GM13977 (cell line): ENCODE results near the gene UBQLN1.

Source experiments
- DNase-seq: peaks from one replicate; pipeline ENCODE4 v3.0.0; 2012; ENCODE audit warnings: low spot score
- in situ Hi-C: fragments of 300-500 bp; cut with MboI; formaldehyde crosslinking; loops from one replicate; pipeline ENCODE4 v1.12.0; 2022; ENCODE audit warnings: low sequenced_read_pairs, low pct_unique_long_range_greater_than_20kb, mixed read lengths, inconsistent platforms; ENCODE audit not compliant: unreplicated experiment
- TF ChIP-seq, protein P1 (sequence below): IDR thresholded peaks from 2 replicates; pipeline ENCODE4 v1.5.1; 2012; ENCODE audit warnings: mild to moderate bottlenecking, control low read depth; ENCODE audit not compliant: insufficient read depth; ENCODE audit errors: extremely low read depth, missing control alignments

Gene UBQLN1

DNA sequence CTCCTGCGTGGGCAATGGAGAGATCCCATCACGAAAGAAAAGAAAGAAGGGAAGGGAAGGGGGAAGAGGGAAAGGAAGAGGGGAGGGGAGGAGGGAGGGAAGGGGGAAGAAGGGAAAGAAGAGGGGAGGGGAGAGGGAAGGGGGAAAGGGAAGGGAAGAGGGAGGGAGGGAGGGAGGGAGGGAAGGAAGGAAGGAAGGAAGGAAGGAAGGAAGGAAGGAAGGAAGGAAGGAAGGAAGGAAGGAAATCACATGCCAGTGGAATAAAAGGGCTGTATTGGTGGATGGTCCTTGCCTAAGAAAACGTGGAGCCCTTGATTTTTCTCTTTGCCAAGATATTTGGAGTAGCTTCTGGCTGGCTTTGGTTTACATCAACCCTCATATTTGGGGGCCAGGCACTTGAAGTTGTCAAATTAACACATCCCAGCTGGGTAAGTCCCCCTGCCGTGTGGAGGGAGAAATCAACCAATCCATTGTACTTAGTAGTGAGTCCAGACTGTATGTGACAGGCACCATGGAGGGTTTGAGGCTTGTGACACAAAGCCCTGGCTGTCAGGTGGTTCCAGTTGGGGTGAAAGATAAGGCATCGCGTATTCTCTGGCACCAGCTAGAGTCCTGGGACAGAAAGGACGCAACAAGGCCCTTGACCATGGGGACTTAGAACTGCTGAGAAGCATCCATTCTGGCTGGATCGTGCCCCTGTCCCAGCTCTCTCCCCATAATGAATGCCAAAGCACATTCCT is 61.1 kb downstream of the UBQLN1 start:
- TF ChIP-seq, protein P1, sequence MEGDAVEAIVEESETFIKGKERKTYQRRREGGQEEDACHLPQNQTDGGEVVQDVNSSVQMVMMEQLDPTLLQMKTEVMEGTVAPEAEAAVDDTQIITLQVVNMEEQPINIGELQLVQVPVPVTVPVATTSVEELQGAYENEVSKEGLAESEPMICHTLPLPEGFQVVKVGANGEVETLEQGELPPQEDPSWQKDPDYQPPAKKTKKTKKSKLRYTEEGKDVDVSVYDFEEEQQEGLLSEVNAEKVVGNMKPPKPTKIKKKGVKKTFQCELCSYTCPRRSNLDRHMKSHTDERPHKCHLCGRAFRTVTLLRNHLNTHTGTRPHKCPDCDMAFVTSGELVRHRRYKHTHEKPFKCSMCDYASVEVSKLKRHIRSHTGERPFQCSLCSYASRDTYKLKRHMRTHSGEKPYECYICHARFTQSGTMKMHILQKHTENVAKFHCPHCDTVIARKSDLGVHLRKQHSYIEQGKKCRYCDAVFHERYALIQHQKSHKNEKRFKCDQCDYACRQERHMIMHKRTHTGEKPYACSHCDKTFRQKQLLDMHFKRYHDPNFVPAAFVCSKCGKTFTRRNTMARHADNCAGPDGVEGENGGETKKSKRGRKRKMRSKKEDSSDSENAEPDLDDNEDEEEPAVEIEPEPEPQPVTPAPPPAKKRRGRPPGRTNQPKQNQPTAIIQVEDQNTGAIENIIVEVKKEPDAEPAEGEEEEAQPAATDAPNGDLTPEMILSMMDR, result no peak
- DNase-seq, result no peak
- in situ Hi-C loops, result no loop called here

DNA sequence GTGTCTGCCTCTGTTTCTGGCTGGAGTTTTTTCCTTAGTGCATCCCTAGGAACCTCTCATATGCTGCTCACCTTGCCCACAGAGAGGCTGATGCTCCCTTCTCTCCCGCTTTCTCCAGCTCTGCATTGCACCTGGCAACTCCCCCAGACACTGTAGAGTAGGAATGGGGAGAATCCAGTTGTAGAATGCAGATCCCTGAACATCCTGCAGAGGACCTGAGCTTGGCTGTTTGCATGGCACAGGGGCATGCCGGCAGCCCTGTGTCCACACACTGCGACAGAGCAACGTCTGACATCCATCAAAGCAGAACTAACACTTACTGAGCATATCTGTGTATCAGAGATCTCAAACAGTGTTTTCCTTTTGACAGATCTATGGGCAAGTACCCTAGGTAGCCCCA is 65.0 kb downstream of the UBQLN1 start:
- in situ Hi-C loops, result no loop called here
- TF ChIP-seq, protein P1, result no peak
- no peak for DNase-seq

DNA sequence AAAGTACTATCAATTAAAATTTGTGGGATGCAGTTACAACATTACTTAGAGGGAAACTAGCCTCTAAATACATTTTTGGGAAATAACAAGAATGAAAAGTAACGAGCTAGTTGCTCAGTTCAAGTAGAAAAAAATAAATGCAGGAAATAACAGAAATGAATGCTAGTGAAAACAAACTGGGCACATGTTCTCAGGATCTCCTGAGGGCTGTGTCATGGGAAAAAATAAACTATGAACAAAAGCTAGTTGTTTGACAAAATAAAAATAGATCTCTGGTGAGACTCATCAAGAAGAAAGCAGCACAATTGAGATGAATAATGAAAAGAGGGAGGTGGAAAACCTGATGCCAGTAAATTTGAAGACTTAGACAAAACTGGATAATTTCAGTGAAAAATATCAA is 68.5 kb downstream of the UBQLN1 start:
- TF ChIP-seq, protein P1, result no peak
- in situ Hi-C loops, result no loop called here
- no peak for DNase-seq

DNA sequence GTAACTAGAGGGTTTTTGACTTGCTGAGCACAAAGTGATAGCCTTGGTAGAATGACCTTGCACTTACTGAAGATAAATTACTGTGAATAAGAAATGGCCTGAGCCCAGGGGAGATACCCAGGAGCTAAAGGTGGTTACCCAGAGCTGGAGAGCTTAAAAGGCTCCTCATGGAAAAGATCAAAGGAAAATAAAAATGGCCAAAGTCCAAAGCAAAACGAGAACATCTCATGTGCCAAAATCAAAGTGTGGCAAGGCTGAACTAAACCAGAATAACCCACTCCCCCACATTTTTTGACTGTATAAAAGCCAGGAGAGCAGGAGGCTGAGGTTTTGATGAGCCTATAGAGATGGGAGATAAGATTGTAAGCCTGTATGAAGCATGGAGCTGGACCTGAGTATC is 70.4 kb downstream of the UBQLN1 start:
- TF ChIP-seq, protein P1, result no peak
- in situ Hi-C loops, result no loop called here
- DNase-seq, result no peak

DNA sequence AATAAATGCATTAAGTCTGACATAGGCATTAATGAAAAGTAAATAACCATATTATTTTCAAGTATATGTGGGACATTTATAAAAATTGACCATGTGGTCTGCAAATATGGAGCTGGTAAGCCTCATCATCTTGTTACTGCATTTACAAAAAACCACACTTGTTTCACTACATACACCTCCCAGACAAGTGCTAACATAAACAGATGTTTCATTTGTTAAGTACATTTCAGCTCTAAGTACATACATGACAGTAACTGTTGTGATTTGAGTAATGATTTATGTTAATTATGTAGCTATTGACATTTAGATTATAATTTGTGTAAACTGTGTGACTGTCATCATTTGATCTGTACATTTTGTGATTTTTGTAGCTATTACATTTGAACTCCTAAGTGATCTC is 70.9 kb downstream of the UBQLN1 start:
- TF ChIP-seq, protein P1, result no peak
- no peak for DNase-seq
- in situ Hi-C loops, result no loop called here

DNA sequence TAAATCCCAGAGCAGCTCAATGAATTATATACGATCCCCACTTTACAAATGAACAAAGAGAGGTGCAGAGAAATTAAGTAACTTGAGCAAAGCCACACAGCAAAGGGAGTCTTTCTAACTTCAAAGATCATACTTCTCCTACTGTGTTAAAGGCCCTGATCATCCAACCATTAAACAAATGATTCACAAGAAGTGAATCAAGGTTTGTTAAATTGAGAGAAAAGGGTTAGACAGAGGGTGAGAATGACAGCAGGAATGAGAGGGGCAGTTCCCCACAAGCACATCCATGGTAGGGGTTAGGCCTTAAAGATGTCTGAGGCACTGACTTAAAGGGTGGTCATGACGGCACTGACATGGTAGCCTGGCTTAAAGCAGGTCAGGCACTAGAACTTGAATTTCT is 74.1 kb downstream of the UBQLN1 start:
- in situ Hi-C loops, result no loop called here
- TF ChIP-seq, protein P1, result no peak
- no peak for DNase-seq

DNA sequence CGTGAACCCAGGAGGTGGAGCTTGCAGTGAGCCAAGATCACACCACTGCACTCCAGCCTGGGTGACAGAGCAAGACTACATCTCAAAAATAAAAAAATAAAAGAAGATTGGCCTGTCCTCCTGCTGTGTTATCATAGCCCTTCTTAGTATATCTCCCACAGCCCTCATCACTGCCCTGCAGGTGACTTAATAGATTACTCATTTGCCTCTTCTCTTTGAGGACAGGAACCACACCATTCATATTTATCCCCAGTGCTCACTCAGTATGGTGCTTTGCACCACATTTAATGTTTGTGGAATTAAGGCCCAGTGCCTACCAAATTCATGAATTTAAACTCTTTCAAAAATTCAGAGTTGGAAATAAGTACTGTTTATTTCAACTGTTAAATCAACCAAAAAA is 74.5 kb downstream of the UBQLN1 start:
- TF ChIP-seq, protein P1, result no peak
- no peak for DNase-seq
- in situ Hi-C loops, result no loop called here
